ENCODE measurements around the gene PANK2. TPM values are rescaled to one million over a fixed set of nuclear protein-coding genes. Genes with fewer than 3 reads are reported as not detected.

PANK2 gene
- total RNA-seq, 1 donor from 2014 or later, result 59.3 TPM

- no peak for DNase-seq (ENCODE audit: low read depth)
- H3K4me3 ChIP-seq (ENCODE audit: insufficient read depth, low read depth, low read length), result no peak overlapping the region
- H3K36me3 ChIP-seq (ENCODE audit: insufficient read depth, low read length), result peaks cover 8% of the 10 kb centered on the region
- no peak overlapping the region for H2AFZ ChIP-seq (ENCODE audit: low read depth, low read length)
- Mint-ChIP-seq H3K36me3 (ENCODE audit: low read depth, unreplicated experiment) (peaks cover 29% of the 10 kb centered on the region), H3K4me1 (ENCODE audit: low read depth, unreplicated experiment) (peaks cover 40% of the 10 kb centered on the region), H3K9me3 (ENCODE audit: unreplicated experiment) (no peaks in the 10 kb centered on the region), H3K4me3 (ENCODE audit: unreplicated experiment) (no peak overlapping the region), H3K27me3 (ENCODE audit: low read depth, unreplicated experiment) (no peaks in the 10 kb centered on the region), H3K27ac (ENCODE audit: unreplicated experiment) (no peak overlapping the region)
- H3K27ac ChIP-seq (ENCODE audit: low read depth, low read length), result no peak overlapping the region
- no peaks in the 10 kb centered on the region for H3K9me3 ChIP-seq (ENCODE audit: insufficient read depth, low read depth, low read length)
- H3K9ac ChIP-seq (ENCODE audit: low read length), result no peak overlapping the region
- peaks cover 3% of the 10 kb centered on the region for H3K4me1 ChIP-seq (ENCODE audit: insufficient read depth, low read length)
- FAIRE-seq, result no peak
- H3K79me2 ChIP-seq (ENCODE audit: insufficient read depth, low read length), result peaks cover 2% of the 10 kb centered on the region
- no peaks in the 10 kb centered on the region for H3K27me3 ChIP-seq (ENCODE audit: insufficient read depth, low read length)
- TF ChIP-seq EZH2 (IDR thresholded peaks at IDR 0.05; ENCODE audit: insufficient read depth, low read length), result no peak
- TF ChIP-seq CTCF (IDR thresholded peaks at IDR 0.05; ENCODE audit: insufficient read depth, low read depth, low read length), result no peak
- H3K4me2 ChIP-seq (ENCODE audit: low read length), result no peak overlapping the region
- peaks cover 32% of the 10 kb centered on the region for H4K20me1 ChIP-seq (ENCODE audit: insufficient read depth, low read length)
These were observed 41.3 kb downstream of the PANK2 start for GRCh38 chr20:3930265-3931206.

GRCh38 chr20:3931664-3932063 is 42.5 kb downstream of the PANK2 start:
- Histone ChIP-seq H3K4me3 (ENCODE audit: insufficient read depth, low read depth, low read length) (no peak overlapping the region), H3K79me2 (ENCODE audit: insufficient read depth, low read length) (no peaks in the 10 kb centered on the region), H3K36me3 (ENCODE audit: insufficient read depth, low read length) (peaks cover 6% of the 10 kb centered on the region), H3K4me1 (ENCODE audit: insufficient read depth, low read length) (peaks cover 3% of the 10 kb centered on the region), H3K9ac (ENCODE audit: low read length) (no peak overlapping the region), H3K27ac (ENCODE audit: low read depth, low read length) (no peak overlapping the region), H3K27me3 (ENCODE audit: insufficient read depth, low read length) (no peaks in the 10 kb centered on the region), H3K4me2 (ENCODE audit: low read length) (no peak overlapping the region), H4K20me1 (ENCODE audit: insufficient read depth, low read length) (peaks cover 21% of the 10 kb centered on the region), H3K9me3 (ENCODE audit: insufficient read depth, low read depth, low read length) (no peaks in the 10 kb centered on the region), H2AFZ (ENCODE audit: low read depth, low read length) (no peak overlapping the region)
- Mint-ChIP-seq H3K27ac (ENCODE audit: unreplicated experiment) (no peak overlapping the region), H3K4me1 (ENCODE audit: low read depth, unreplicated experiment) (peaks cover 32% of the 10 kb centered on the region), H3K4me3 (ENCODE audit: unreplicated experiment) (no peak overlapping the region), H3K27me3 (ENCODE audit: low read depth, unreplicated experiment) (no peaks in the 10 kb centered on the region), H3K36me3 (ENCODE audit: low read depth, unreplicated experiment) (peaks cover 26% of the 10 kb centered on the region), H3K9me3 (ENCODE audit: unreplicated experiment) (no peaks in the 10 kb centered on the region)
- FAIRE-seq (no peak), DNase-seq (ENCODE audit: low read depth) (peak; percentile 32)
- TF ChIP-seq CTCF (IDR thresholded peaks at IDR 0.05; ENCODE audit: insufficient read depth, low read depth, low read length), result no peak

- peaks cover 26% of the 10 kb centered on the region for H3K4me1 Mint-ChIP-seq (ENCODE audit: low read depth, unreplicated experiment)
- Histone ChIP-seq H4K20me1 (ENCODE audit: insufficient read depth, low read length) (peaks cover 17% of the 10 kb centered on the region), H3K9ac (ENCODE audit: low read length) (no peak overlapping the region), H3K36me3 (ENCODE audit: insufficient read depth, low read length) (peaks cover 6% of the 10 kb centered on the region), H3K4me1 (ENCODE audit: insufficient read depth, low read length) (no peaks in the 10 kb centered on the region), H2AFZ (ENCODE audit: low read depth, low read length) (no peak overlapping the region), H3K4me2 (ENCODE audit: low read length) (peak overlapping the region; percentile 43), H3K27ac (ENCODE audit: low read depth, low read length) (no peak overlapping the region), H3K4me3 (ENCODE audit: insufficient read depth, low read depth, low read length) (no peak overlapping the region), H3K27me3 (ENCODE audit: insufficient read depth, low read length) (no peaks in the 10 kb centered on the region), H3K79me2 (ENCODE audit: insufficient read depth, low read length) (no peaks in the 10 kb centered on the region), H3K9me3 (ENCODE audit: insufficient read depth, low read depth, low read length) (no peaks in the 10 kb centered on the region)
- FAIRE-seq (no peak), DNase-seq (ENCODE audit: low read depth) (no peak)
- TF ChIP-seq EZH2 (IDR thresholded peaks at IDR 0.05; ENCODE audit: insufficient read depth, low read length) (no peak), CTCF (IDR thresholded peaks at IDR 0.05; ENCODE audit: insufficient read depth, low read depth, low read length) (no peak)
- peaks cover 22% of the 10 kb centered on the region for H3K36me3 Mint-ChIP-seq (ENCODE audit: low read depth, unreplicated experiment)
- no peaks in the 10 kb centered on the region for H3K9me3 Mint-ChIP-seq (ENCODE audit: unreplicated experiment)
- peak overlapping the region; percentile 47 for H3K27ac Mint-ChIP-seq (ENCODE audit: unreplicated experiment)
- no peak overlapping the region for H3K4me3 Mint-ChIP-seq (ENCODE audit: unreplicated experiment)
- no peaks in the 10 kb centered on the region for H3K27me3 Mint-ChIP-seq (ENCODE audit: low read depth, unreplicated experiment)
These were observed 43.1 kb downstream of the PANK2 start for GRCh38 chr20:3932277-3932676.
